Common myeloid progenitor, CD34-positive (primary cell): ENCODE results near the gene SLC17A8.
"Not testable (repeated sequence)": the region's sequence is repeated elsewhere in the genome, so short reads cannot be mapped to it uniquely, and the experiment has no call there.

Experiments
- CTCF ChIA-PET: fragments of 350-600 bp; sonication (Branson Sonifier 250); formaldehyde crosslinking; loops from one replicate; lab custom pipeline; 2021; ENCODE audit warnings: antibody characterized with exemption; lab: Charles Lee
- POLR2A ChIA-PET: fragments of 350-600 bp; sonication (Branson Sonifier 250); formaldehyde crosslinking; loops from one replicate; lab custom pipeline; 2021; ENCODE audit warnings: antibody characterized with exemption; lab: Charles Lee
- DNase-seq, 3 donors: peaks; one replicate each; pipeline versions ENCODE4 v3.0.0 to v3.0.0-alpha.2; 2013
- H3K27ac ChIP-seq, 2 experiments: 1 replicate in 1 of 2; 2 replicates in 1 of 2; pipeline ENCODE4 v1.7.0; 2013; ENCODE audit warnings: inconsistent platforms in 2 of 2, low read length in 2 of 2, mild to moderate bottlenecking in 2 of 2, low read depth in 1 of 2, moderate library complexity in 1 of 2; ENCODE audit not compliant: severe bottlenecking in 2 of 2, insufficient read depth in 1 of 2, poor library complexity in 1 of 2
- H3K27me3 ChIP-seq, 5 experiments: replicated peaks in 2 of 5; 1 replicate in 3 of 5; 2 replicates in 2 of 5; pipeline versions ENCODE4 v1.6.1 to v1.7.0; 2013; ENCODE audit warnings: low read length in 4 of 5, mild to moderate bottlenecking in 2 of 5, moderate library complexity in 2 of 5, inconsistent platforms in 1 of 5; ENCODE audit not compliant: insufficient read depth in 5 of 5, control insufficient read depth in 4 of 5
- H3K36me3 ChIP-seq, 4 experiments: 1 replicate in 2 of 4; 2 replicates in 2 of 4; pipeline versions ENCODE4 v1.6.1 to v1.7.0; 2013; ENCODE audit warnings: low read length in 3 of 4, control low read depth in 1 of 4, mild to moderate bottlenecking in 1 of 4; ENCODE audit not compliant: control insufficient read depth in 4 of 4, insufficient read depth in 4 of 4
- H3K4me1 ChIP-seq, 4 experiments: 1 replicate in 3 of 4; 2 replicates in 1 of 4; pipeline versions ENCODE4 v1.6.1 to v1.7.1; 2013; ENCODE audit warnings: low read length in 3 of 4, mild to moderate bottlenecking in 3 of 4, control low read depth in 1 of 4, inconsistent platforms in 1 of 4, moderate library complexity in 1 of 4; ENCODE audit not compliant: control insufficient read depth in 4 of 4, insufficient read depth in 4 of 4; ENCODE audit errors: control extremely low read depth in 1 of 4
- H3K4me3 ChIP-seq, 7 experiments: 1 replicate in 4 of 7; 2 replicates in 3 of 7; pipeline versions ENCODE4 v1.5.1 to v1.7.0; 2013; ENCODE audit warnings: mild to moderate bottlenecking in 7 of 7, low read length in 6 of 7, moderate library complexity in 6 of 7, inconsistent platforms in 2 of 7, low read depth in 2 of 7, control low read depth in 1 of 7; ENCODE audit not compliant: insufficient read depth in 4 of 7, control insufficient read depth in 1 of 7; ENCODE audit errors: extremely low read depth in 1 of 7
- H3K9me3 ChIP-seq, 5 experiments: 1 replicate in 4 of 5; 2 replicates in 1 of 5; pipeline versions ENCODE4 v1.6.1 to v1.7.1; 2013; ENCODE audit warnings: low read length in 4 of 5, mild to moderate bottlenecking in 2 of 5, inconsistent platforms in 1 of 5, low read depth in 1 of 5, moderate library complexity in 1 of 5; ENCODE audit not compliant: control insufficient read depth in 4 of 5, insufficient read depth in 2 of 5; ENCODE audit errors: control extremely low read depth in 1 of 5
- WGBS: methylation state at CpG from one replicate; pipeline ENCODE4 v1.1.5; 2013; ENCODE audit not compliant: insufficient coverage; 5-methylcytosine and 5-hydroxymethylcytosine counted together

The SLC17A8 gene

DNA sequence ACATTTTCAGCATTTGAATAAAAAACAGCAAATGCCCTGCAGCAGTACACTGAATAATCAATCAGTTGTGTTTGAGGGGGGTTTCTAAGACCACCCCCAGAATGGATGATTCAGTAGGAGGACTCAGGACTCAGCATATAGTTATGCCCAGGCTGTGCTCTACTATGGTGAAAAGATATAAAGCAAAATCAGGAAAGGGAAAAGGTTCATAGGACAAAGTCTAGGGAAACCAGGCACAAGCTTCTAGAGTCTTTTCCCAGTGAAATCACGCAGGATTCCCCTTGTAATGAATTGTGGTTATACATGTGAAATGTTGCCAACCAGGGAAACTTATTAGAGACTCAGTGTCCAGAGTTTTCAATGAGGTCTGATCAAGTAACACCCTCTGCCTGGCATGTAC, 25.0 kb upstream of the SLC17A8 start:
- H3K36me3 ChIP-seq = peaks cover 15 to 53% (median 36%) of the 10 kb centered on the region in 4 experiments
- WGBS = 100% methylated on average over 1 of the region's 1 CpG
- CTCF ChIA-PET = no interaction called here

DNA sequence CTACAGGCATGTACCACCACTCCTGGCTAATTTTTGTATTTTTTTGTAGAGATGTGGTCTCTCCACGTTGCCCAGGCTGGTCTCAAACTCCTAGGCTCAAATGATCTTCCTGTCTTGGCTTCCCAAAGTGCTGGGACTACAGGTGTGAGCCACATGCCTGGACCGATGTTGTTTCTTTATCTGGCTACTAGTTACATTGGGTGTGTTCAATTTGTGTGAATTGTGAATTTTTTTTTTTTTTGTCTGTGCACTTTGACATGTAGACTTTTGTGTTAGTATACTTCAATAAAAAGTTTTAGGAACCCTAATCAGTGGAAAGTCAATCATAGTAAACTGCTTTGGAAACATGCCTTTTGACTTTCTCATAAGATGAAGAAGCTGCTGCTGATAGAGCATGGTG, 24.0 kb upstream of the SLC17A8 start:
- POLR2A ChIA-PET = no interaction called here
- H3K36me3 ChIP-seq = peaks cover 20 to 57% (median 38%) of the 10 kb centered on the region in 4 experiments
- CTCF ChIA-PET = interaction anchor here (1.1 kb wide), 1 partner anchor 104 kb away, joined by 4 read pairs; no protein-coding TSS in a partner anchor

More for the DNA sequence above, 25.0 kb upstream of the SLC17A8 start:
- H3K4me1 ChIP-seq = no peaks in the 10 kb centered on the region
- no peaks in the 10 kb centered on the region for H3K9me3 ChIP-seq
- no peak overlapping the region for H3K4me3 ChIP-seq
- H3K27ac ChIP-seq = no peak overlapping the region
- no peak for DNase-seq
- POLR2A ChIA-PET = no interaction called here
- H3K27me3 ChIP-seq = no peaks in the 10 kb centered on the region

DNA sequence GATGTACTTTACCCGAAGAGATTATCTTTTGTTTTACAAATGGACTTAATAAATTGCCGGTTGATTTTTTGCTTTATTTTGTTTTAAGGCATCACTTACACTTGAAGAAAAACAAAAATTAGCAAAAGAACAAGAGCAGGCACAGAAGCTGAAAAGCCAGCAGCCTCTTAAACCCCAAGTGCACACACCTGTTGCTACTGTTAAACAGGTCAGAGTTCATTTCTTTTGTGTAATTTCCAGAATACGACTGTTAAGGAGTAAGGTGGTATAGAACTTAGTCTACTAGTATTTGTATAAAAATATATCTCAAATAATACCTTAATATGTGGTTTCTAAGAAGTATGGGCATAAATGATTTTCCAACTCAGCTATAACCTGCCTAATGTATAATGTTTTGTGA, 19.6 kb upstream of the SLC17A8 start:
- CTCF ChIA-PET = interaction anchor here (0.9 to 2.1 kb wide), 2 partner anchors 70 to 102 kb away, joined by 3 to 6 read pairs; partner anchors contain the start of genes DEPDC4 and SCYL2
- no CpG with 5 or more reads among the region's 3 CpGs for WGBS
- no peak for DNase-seq
- Histone ChIP-seq H3K27ac (no peak overlapping the region), H3K4me1 (no peaks in the 10 kb centered on the region), H3K9me3 (no peaks in the 10 kb centered on the region), H3K4me3 (no peak overlapping the region), H3K36me3 (peaks cover 11 to 33% (median 24%) of the 10 kb centered on the region in 4 experiments), H3K27me3 (no peaks in the 10 kb centered on the region)
- POLR2A ChIA-PET = no interaction called here

More for the DNA sequence above, 24.0 kb upstream of the SLC17A8 start:
- H3K4me1 ChIP-seq = no peaks in the 10 kb centered on the region
- 90% methylated on average over 2 of the region's 2 CpGs for WGBS
- no peaks in the 10 kb centered on the region for H3K27me3 ChIP-seq
- H3K4me3 ChIP-seq = no peak overlapping the region
- no peaks in the 10 kb centered on the region for H3K9me3 ChIP-seq
- H3K27ac ChIP-seq = no peak overlapping the region
- DNase-seq = no peak

DNA sequence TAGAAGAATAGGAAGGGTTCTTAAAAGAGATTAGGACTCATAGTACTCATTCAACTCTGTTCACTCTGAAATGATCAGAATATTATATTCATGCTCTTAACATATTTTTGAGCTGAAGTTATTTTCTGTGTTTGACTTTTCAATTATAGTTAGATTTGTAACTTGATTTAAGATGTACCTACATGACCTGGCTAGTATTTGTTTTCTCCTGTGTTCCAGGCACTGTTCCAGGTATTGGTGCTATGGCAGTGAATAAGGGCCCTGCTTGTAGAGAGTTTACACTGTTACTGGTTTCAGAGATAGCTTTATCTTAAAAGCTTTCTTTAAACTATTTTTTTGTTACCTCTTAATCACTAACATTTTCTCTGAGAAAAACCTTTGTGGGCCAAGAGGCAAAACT, 19.1 kb upstream of the SLC17A8 start:
- Histone ChIP-seq H3K4me3 (no peak overlapping the region), H3K27ac (no peak overlapping the region), H3K27me3 (no peaks in the 10 kb centered on the region), H3K9me3 (no peaks in the 10 kb centered on the region), H3K36me3 (peaks cover 8 to 33% (median 24%) of the 10 kb centered on the region in 4 experiments), H3K4me1 (no peaks in the 10 kb centered on the region)
- CTCF ChIA-PET = interaction anchor here (0.9 to 2.1 kb wide), 2 partner anchors 71 to 103 kb away, joined by 3 to 6 read pairs; partner anchors contain the start of genes DEPDC4 and SCYL2
- no peak for DNase-seq
- POLR2A ChIA-PET = no interaction called here

DNA sequence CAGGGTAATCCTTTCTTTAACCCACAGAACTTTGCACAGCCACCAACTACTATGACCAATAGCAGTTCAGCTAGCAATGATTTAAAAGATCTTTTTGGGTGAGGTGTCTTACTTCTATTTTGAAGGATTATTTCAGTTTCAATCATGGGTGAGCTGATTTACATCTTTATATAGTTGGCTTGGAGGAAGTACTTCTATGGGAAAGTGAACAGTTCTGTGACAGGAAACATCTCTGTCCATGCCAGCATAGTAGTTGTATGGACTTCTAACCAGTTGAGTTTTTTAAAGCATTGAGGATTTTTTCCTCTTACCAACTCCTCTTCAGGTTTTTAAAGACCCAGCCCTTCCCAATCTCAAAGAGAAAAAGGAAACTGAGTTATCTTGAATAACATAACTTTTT, 17.8 kb upstream of the SLC17A8 start:
- Histone ChIP-seq H3K36me3 (peaks cover 8 to 31% (median 23%) of the 10 kb centered on the region in 4 experiments), H3K27me3 (no peaks in the 10 kb centered on the region), H3K27ac (no peak overlapping the region), H3K4me3 (no peak overlapping the region), H3K4me1 (no peaks in the 10 kb centered on the region), H3K9me3 (no peaks in the 10 kb centered on the region)
- POLR2A ChIA-PET = no interaction called here
- CTCF ChIA-PET = no interaction called here
- no peak for DNase-seq

DNA sequence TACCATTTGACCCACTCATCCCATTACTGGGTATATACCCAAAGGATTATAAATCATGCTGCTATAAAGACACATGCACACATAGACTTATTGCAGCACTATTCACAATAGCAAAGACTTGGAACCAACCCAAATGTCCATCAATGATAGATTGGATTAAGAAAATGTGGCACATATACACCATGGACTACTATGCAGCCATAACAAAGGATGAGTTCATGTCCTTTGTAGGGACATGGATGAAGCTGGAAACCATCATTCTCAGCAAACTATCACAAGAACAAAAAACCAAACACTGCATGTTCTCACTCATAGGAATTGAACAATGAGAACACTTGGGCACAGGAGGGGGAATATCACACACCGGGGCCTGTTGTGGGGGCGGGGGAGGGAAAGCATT, 14.0 kb upstream of the SLC17A8 start:
- H3K4me3 ChIP-seq, H3K27ac ChIP-seq, H3K9me3 ChIP-seq, CTCF ChIA-PET, H3K27me3 ChIP-seq, POLR2A ChIA-PET, H3K4me1 ChIP-seq, DNase-seq: not testable (repeated sequence)
- peaks cover 3 to 11% (median 6%) of the 10 kb centered on the region in 4 experiments for H3K36me3 ChIP-seq
- WGBS = no CpG with 5 or more reads among the region's 2 CpGs

DNA sequence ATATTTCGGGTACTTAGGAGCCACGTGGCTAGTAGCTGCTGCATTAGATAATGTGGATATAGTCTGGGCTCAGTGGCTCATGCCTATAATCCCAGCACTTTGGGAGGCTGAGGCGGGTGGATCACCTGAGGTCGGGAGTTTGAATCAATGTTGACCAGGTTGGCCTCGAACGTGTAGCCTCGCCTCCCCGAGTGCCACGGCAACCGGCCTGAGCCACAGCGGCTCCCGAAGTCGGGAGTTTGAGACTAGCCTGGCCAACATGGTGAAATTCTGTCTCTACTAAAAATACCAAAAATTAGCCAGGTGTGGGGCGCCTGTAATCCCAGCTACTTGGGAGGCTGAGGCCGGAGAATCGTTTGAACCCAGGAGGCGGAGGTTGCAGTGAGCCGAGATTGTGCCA, 12.5 kb upstream of the SLC17A8 start:
- H3K27me3 ChIP-seq, H3K36me3 ChIP-seq, POLR2A ChIA-PET, H3K4me3 ChIP-seq, H3K9me3 ChIP-seq, H3K4me1 ChIP-seq, DNase-seq, H3K27ac ChIP-seq: not testable (repeated sequence)
- 98% methylated on average over 15 of the region's 18 CpGs for WGBS
- CTCF ChIA-PET = interaction anchor here (0.9 kb wide), 1 partner anchor 327 kb away, joined by 3 read pairs; no protein-coding TSS in a partner anchor
